Muscle layer of duodenum (tissue), 2 donors: ENCODE data around the gene SLC38A10.

ENCODE experiments used
- H3K27ac ChIP-seq: one replicate; pipeline ENCODE4 v1.7.0; 2013; ENCODE audit warnings: mild to moderate bottlenecking, low read length
- H3K27me3 ChIP-seq: one replicate; pipeline ENCODE4 v1.7.0; 2013; ENCODE audit warnings: low read depth, mild to moderate bottlenecking, control low read depth, low read length
- H3K36me3 ChIP-seq, 2 donors: one replicate each; pipeline ENCODE4 v1.7.0; 2013; ENCODE audit warnings: low read length in 2 of 2, control low read depth in 1 of 2, mild to moderate bottlenecking in 1 of 2; ENCODE audit not compliant: insufficient read depth in 2 of 2, control insufficient read depth in 1 of 2
- H3K4me1 ChIP-seq, 2 donors: one replicate each; pipeline ENCODE4 v1.7.0; 2013; ENCODE audit warnings: low read length in 2 of 2, mild to moderate bottlenecking in 2 of 2, control low read depth in 1 of 2, moderate library complexity in 1 of 2; ENCODE audit not compliant: insufficient read depth in 2 of 2, control insufficient read depth in 1 of 2
- H3K4me3 ChIP-seq, 2 donors: one replicate each; pipeline ENCODE4 v1.7.0; 2013; ENCODE audit warnings: low read length in 2 of 2, low read depth in 1 of 2, mild to moderate bottlenecking in 1 of 2
- H3K9me3 ChIP-seq, 2 donors: one replicate each; pipeline ENCODE4 v1.7.0; 2013; ENCODE audit warnings: low read length in 2 of 2, control low read depth in 1 of 2, mild to moderate bottlenecking in 1 of 2; ENCODE audit not compliant: control insufficient read depth in 1 of 2
- donor health status: healthy.

The SLC38A10 gene

DNA sequence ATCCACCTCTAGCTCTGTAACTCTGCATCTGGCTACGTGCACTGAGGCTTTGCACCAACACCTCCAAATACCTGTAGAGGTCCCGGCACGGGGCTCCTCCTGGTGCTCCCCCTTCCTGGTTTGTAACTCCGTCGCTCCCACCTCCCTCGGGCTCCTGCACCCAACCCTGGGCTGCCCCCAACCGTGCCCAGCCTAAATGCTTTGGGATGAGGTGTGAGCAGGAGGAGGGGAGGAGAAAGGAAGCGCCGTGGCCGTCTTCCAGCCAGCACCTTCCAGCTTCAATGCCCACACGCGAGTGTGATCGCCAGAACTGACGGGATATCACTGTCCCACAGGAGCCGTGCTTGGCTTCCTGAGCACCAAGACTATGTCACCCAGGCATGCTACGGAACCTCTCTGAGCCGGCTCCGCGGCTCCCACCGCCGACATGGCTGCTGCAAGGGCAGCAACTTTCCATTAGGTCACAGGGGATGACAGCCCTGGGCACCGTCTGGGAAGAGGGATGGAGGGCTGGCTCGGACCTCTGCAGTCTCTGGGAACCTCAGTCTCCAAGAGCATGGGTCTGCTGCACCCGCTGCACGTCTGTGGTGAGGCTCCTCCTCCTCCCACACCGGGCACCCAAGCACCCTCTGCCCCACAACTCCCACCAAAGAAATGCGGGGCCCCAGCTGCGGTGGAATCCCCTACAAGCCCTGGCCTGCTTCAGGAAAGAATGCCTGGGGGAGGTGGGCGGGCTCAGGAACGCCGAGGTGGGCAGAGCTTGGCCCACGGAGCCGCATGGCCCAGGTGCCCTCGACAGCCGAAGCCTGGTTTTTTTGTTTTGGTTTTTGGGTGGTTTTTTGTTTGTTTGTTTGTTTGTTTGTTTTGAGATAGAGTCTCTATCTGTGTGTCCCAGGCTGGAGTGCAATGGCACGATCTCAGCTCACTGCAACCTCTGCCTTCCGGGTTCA, 6.4 kb upstream of the SLC38A10 start:
- H3K27me3 ChIP-seq: no peaks in the 10 kb centered on the region
- H3K9me3 ChIP-seq: no peaks in the 10 kb centered on the region
- no peaks in the 10 kb centered on the region for H3K36me3 ChIP-seq
- H3K4me1 ChIP-seq: no peaks in the 10 kb centered on the region
- H3K4me3 ChIP-seq: no peak overlapping the region
- no peak overlapping the region for H3K27ac ChIP-seq

DNA sequence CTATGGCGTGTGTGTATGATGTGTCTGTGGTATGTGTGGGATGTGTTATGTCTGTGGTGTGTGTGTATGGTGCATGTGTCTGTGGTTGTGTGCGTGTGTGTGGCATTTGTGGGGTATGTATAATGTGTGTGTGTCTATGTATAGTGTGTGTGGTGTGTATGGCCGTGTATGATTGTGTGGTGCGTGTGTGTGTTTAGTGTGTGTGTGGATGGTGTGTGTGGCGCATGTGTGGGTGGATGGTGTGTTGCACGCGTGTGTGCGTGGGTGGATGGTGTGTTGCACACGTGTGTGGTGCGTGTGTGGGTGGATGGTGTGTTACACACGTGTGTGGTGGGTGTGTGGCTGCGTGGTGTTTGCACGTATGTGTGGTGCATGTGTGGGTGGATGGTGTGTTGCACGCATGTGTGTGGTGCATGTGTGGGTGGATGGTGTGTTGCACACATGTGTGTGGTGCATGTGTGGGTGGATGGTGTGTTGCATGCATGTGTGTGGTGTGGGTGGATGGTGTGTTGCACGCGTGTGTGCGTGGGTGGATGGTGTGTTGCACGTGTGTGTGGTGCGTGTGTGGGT, 5.6 kb upstream of the SLC38A10 start:
- Histone ChIP-seq H3K4me1 (peaks cover 3 to 5% of the 10 kb centered on the region in 2 donors), H3K9me3 (no peaks in the 10 kb centered on the region), H3K4me3 (no peak overlapping the region), H3K27me3 (no peaks in the 10 kb centered on the region), H3K27ac (no peak overlapping the region), H3K36me3 (no peaks in the 10 kb centered on the region)

DNA sequence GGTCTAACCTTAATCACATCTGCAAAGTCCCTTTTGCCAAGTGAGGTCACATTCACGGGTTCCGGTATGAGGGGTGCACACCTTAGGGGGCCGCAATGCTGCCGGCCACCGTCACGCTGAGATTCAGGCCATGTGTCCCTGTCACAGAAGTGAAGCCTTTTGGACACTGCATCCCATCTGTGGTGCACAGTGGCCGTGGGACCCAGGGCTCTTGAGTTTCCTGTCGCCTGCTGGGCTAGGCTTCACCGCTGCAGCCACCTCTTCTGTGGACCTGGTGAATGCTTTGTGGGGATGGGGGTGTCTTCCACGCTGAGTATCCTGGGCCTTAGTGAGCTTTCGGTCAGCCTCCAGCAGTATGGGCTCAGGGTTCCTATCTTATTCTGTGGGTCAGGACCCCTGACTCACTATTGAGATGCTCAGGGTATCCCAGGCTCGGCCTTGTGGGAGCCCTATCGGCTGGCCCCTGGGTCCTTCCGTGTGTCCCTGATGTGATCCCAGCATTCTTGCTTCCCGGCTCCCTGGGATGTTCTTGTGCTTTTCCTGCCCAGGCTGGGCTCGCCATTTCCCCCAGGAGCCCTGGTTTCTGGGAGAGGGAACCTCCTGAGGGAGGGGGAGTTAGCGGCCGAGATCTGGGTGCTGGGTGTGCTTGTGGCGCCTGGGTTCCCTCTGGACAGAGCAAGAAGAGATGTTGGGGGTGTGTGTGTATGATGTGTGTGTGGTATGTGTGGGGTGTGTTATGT, 4.9 kb upstream of the SLC38A10 start:
- Histone ChIP-seq H3K27me3 (no peaks in the 10 kb centered on the region), H3K9me3 (no peaks in the 10 kb centered on the region), H3K27ac (no peak overlapping the region), H3K4me1 (peaks cover 4 to 5% of the 10 kb centered on the region in 2 donors), H3K4me3 (no peak overlapping the region), H3K36me3 (no peaks in the 10 kb centered on the region)

DNA sequence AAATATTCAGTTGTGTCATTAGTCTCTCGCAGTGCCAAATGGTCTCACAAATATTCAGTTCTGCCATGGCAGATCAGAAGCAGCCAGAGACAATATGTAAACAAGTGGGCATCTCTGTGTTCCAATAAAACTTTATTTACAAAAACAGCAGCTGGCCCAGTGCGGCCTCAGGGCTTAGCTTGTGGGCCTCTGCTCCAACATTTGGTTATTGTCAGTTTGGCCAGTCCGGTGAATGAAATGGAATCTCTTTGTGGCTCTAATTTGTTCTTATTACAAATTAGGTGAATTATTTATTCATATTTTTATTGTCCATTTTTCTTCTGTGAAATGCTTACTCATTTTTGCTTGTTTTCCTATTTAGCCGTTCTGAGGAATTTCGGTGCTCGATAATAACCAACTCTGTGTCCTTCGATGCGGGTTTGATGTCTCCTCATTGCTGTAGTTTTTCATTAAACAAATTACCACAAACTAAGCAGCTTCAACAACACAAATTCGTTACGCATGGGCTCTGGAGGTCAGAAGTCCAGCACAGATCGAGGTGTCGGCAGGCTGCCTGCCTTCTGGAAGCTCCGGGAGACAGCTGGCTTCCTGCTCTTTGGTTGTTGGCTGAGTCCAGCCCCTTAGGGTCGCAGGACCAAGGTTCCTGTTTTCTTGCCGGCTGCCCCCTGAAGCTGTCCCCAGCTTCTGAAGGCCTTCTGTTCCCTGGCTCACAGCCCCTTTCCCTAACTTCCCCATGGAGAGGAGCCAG, 4.1 kb upstream of the SLC38A10 start:
- Histone ChIP-seq H3K36me3 (no peaks in the 10 kb centered on the region), H3K4me1 (peaks cover 4 to 5% of the 10 kb centered on the region in 2 donors), H3K27me3 (no peaks in the 10 kb centered on the region), H3K4me3 (no peak overlapping the region), H3K27ac (no peak overlapping the region), H3K9me3 (no peaks in the 10 kb centered on the region)

- Histone ChIP-seq H3K36me3 (no peaks in the 10 kb centered on the region), H3K4me1 (peaks cover 4 to 5% of the 10 kb centered on the region in 2 donors), H3K27ac (no peak overlapping the region), H3K9me3 (no peaks in the 10 kb centered on the region), H3K4me3 (no peak overlapping the region), H3K27me3 (no peaks in the 10 kb centered on the region)
Measured at GRCh38 chr17:81298325-81298990, 3.4 kb upstream of the SLC38A10 start.

GRCh38 chr17:81295676-81296381, 722 bp upstream of the SLC38A10 start:
- H3K4me3 ChIP-seq: peak overlapping the region; percentile 76 to 87
- H3K9me3 ChIP-seq: no peaks in the 10 kb centered on the region
- peak overlapping the region; percentile 96 for H3K27ac ChIP-seq
- no peaks in the 10 kb centered on the region for H3K27me3 ChIP-seq
- H3K36me3 ChIP-seq: no peaks in the 10 kb centered on the region
- H3K4me1 ChIP-seq: peaks cover 4 to 13% of the 10 kb centered on the region in 2 donors

DNA sequence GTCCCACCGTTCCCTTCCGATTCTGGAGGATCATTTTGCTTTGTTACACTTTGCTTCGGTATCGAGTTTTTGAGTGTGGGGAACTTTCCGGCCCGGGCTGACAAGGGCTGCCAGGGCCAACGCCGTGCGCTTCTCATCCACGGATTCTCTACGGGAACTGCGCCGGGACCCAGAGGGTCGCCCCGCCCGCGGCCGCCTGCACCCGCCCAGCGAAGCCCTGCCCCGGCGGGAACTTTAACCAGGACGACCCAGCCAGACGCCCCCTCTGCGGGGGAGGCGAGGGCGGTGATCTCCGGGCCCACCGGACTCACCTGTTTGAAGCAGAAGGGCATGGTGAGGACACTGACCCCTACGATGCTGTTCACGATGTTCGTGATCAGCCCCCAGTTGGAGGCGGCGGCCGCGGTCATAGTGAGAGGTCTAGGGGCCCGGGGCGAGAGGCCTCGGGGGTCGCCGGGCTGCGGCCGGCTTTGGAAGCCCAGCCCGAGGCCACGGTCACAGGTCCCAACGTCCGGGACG, 536 bp downstream of the SLC38A10 start:
- peaks cover 4 to 13% of the 10 kb centered on the region in 2 donors for H3K4me1 ChIP-seq
- H3K9me3 ChIP-seq: no peaks in the 10 kb centered on the region
- H3K36me3 ChIP-seq: no peaks in the 10 kb centered on the region
- H3K27ac ChIP-seq: peak overlapping the region; percentile 96
- H3K4me3 ChIP-seq: peak overlapping the region; percentile 76 to 87
- H3K27me3 ChIP-seq: no peaks in the 10 kb centered on the region

GRCh38 chr17:81292450-81292849, 2.7 kb downstream of the SLC38A10 start:
- Histone ChIP-seq H3K27ac (no peak overlapping the region), H3K27me3 (no peaks in the 10 kb centered on the region), H3K4me1 (peaks cover 4 to 13% of the 10 kb centered on the region in 2 donors), H3K36me3 (peaks cover 5 to 14% of the 10 kb centered on the region in 2 donors), H3K9me3 (no peaks in the 10 kb centered on the region), H3K4me3 (no peak overlapping the region)

- no peaks in the 10 kb centered on the region for H3K9me3 ChIP-seq
- no peak overlapping the region for H3K4me3 ChIP-seq
- no peak overlapping the region for H3K27ac ChIP-seq
- peaks cover 9 to 20% of the 10 kb centered on the region in 2 donors for H3K4me1 ChIP-seq
- H3K27me3 ChIP-seq: no peaks in the 10 kb centered on the region
- H3K36me3 ChIP-seq: peaks cover 5 to 14% of the 10 kb centered on the region in 2 donors
Measured at GRCh38 chr17:81291662-81292061, 3.4 kb downstream of the SLC38A10 start.

DNA sequence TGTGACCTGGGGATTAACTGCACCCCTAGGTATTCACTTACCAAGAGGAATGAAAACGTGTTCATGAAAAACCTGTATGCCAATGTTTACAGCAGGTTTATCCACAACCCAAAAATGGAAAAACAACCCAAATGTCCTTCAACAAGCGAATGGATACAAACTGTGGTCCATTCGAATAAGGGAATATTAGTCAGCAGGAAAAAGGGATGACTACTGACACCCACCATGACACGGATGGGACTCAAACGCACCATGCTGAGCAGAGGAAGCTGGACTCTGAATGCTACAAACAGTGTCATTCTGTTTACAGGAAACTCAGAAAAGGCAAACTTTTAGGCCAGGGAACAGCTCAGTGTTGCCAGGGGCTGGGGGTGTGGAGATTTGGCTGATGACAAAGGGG, 4.9 kb downstream of the SLC38A10 start:
- Histone ChIP-seq H3K4me3 (no peak overlapping the region), H3K4me1 (peaks cover 5 to 25% of the 10 kb centered on the region in 2 donors), H3K9me3 (no peaks in the 10 kb centered on the region), H3K36me3 (peaks cover 5 to 14% of the 10 kb centered on the region in 2 donors), H3K27ac (no peak overlapping the region), H3K27me3 (no peaks in the 10 kb centered on the region)
